ENCODE data around the gene KSR2.

KSR2 gene

DNA sequence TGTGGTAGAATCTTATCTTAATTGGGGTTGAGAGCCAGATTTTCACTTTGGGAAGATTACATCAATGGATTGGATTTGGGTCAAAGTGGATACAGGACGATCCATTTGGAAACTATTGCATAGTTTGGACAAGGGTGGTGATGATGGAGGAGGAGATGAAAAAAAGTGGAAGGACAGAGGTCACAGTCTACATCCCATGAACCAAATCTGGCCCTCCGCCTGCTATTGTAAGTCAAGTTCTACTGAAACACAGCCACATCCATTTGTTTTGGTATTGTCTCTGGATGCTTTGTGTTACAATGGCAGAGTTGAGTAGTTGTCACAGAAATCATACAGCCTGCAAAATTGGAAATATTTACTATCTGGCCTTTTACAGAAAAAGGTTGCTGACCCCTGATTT, 310.6 kb downstream of the KSR2 start:
- H3K4me1 ChIP-seq = no peaks in the 10 kb centered on the region
- no peak for DNase-seq
- H3K27me3 ChIP-seq = no peaks in the 10 kb centered on the region

DNA sequence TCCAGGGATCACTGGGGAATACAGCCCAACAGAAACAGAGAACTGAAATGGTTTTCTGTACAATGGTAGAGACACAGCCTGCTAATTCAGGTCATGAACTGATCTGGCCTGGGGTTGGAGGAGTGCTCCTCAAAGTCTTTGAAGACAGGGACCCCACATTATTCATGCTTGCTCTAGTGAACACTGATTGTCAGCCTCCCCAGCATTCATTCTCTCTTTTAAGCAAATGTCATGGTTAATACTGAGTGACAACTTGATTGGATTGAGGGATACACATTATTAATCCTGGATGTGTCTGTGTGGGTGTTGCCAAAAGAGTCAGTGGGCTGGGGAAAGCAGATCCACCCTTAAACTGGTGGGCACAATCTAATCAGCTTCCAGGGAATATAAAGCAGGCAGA, 319.0 kb downstream of the KSR2 start:
- H3K4me1 ChIP-seq = no peaks in the 10 kb centered on the region
- no peaks in the 10 kb centered on the region for H3K9me3 ChIP-seq
- intact Hi-C loops (cut with DNase I; ENCODE audit: low total_unique reads) = no loop called here

More for the DNA sequence above, 310.6 kb downstream of the KSR2 start:
- intact Hi-C loops (cut with DNase I; ENCODE audit: low total_unique reads) = no loop called here
- no peaks in the 10 kb centered on the region for H3K9me3 ChIP-seq
- H3K36me3 ChIP-seq = no peaks in the 10 kb centered on the region
- H3K4me3 ChIP-seq = no peak overlapping the region
- no peak overlapping the region for H3K27ac ChIP-seq
- no peak for TF ChIP-seq CTCF (IDR thresholded peaks at IDR 0.05)

GRCh38 chr12:117646520-117646919, 322.3 kb downstream of the KSR2 start:
- no peak overlapping the region for H3K27ac ChIP-seq
- no peak for DNase-seq

More for the DNA sequence above, 319.0 kb downstream of the KSR2 start:
- Histone ChIP-seq H3K27ac (no peak overlapping the region), H3K36me3 (no peaks in the 10 kb centered on the region), H3K4me3 (no peak overlapping the region), H3K27me3 (no peaks in the 10 kb centered on the region)
- TF ChIP-seq CTCF (IDR thresholded peaks at IDR 0.05) = no peak
- no peak for DNase-seq

GRCh38 chr12:117645473-117645872, 323.3 kb downstream of the KSR2 start:
- no peaks in the 10 kb centered on the region for H3K4me1 ChIP-seq
- no peak for DNase-seq
- intact Hi-C loops (cut with DNase I; ENCODE audit: low total_unique reads) = no loop called here
- H3K27me3 ChIP-seq = no peaks in the 10 kb centered on the region
- TF ChIP-seq CTCF (IDR thresholded peaks at IDR 0.05) = no peak
- no peaks in the 10 kb centered on the region for H3K9me3 ChIP-seq
- no peak overlapping the region for H3K4me3 ChIP-seq
- H3K27ac ChIP-seq = no peak overlapping the region
- no peaks in the 10 kb centered on the region for H3K36me3 ChIP-seq

More at GRCh38 chr12:117646520-117646919, 322.3 kb downstream of the KSR2 start:
- Histone ChIP-seq H3K4me1 (no peaks in the 10 kb centered on the region), H3K27me3 (no peaks in the 10 kb centered on the region), H3K36me3 (no peaks in the 10 kb centered on the region), H3K4me3 (no peak overlapping the region), H3K9me3 (no peaks in the 10 kb centered on the region)
- intact Hi-C loops (cut with DNase I; ENCODE audit: low total_unique reads) = no loop called here
- TF ChIP-seq CTCF (IDR thresholded peaks at IDR 0.05) = no peak

DNA sequence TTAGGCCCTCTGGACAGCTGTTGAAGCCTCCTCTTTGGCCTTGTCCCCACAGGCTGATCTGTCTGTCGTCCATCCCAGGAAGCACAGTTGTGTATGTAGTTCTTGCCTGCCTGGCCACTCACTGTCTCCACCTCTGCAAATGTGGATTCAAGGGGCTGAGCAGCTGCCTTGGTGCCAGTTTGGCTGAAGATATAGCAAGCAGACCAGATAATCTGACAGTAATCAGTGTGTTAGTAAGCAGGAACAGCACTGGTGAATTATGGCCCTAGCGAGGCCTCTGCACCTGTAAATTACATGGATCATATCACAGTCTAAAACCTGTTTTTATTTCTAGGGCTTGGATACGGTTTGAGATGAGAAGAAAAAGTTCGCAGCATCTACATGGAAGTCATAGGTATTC, 324.8 kb downstream of the KSR2 start:
- intact Hi-C loops (cut with DNase I; ENCODE audit: low total_unique reads) = no loop called here
- Histone ChIP-seq H3K27me3 (no peaks in the 10 kb centered on the region), H3K9me3 (no peaks in the 10 kb centered on the region), H3K4me3 (no peak overlapping the region), H3K36me3 (no peaks in the 10 kb centered on the region), H3K27ac (no peak overlapping the region), H3K4me1 (no peaks in the 10 kb centered on the region)
- TF ChIP-seq CTCF (IDR thresholded peaks at IDR 0.05) = no peak
- no peak for DNase-seq

GRCh38 chr12:117641885-117642284, 326.9 kb downstream of the KSR2 start:
- peaks cover 0 to 6% (median 0%) of the 10 kb centered on the region in 3 donors for H3K9me3 ChIP-seq
- no peak overlapping the region for H3K27ac ChIP-seq
- no peak overlapping the region for H3K4me3 ChIP-seq
- H3K36me3 ChIP-seq = no peaks in the 10 kb centered on the region
- intact Hi-C loops (cut with DNase I; ENCODE audit: low total_unique reads) = no loop called here
- no peak for DNase-seq
- H3K27me3 ChIP-seq = no peaks in the 10 kb centered on the region
- H3K4me1 ChIP-seq = no peaks in the 10 kb centered on the region
- no peak for TF ChIP-seq CTCF (IDR thresholded peaks at IDR 0.05)
